ENCODE results near the gene SULT4A1.

GRCh38 chr22:43839781-43840180 lies 22.5 kb downstream of the SULT4A1 start:
- no peak for TF ChIP-seq CTCF (conservative IDR thresholded peaks at IDR 0.05; ENCODE audit: low read length)
- no peak for TF ChIP-seq EZH2phosphoT487 (IDR thresholded peaks at IDR 0.05; ENCODE audit: borderline replicate concordance, low read depth, low read length)
